Activated naive CD4-positive, alpha-beta T cell treated with anti-CD3 and anti-CD28 coated beads, Interleukin-2, amount 50 U/mL, for 72 hours (primary cell): ENCODE data around the gene GLUD1. TPM values are rescaled to one million over a fixed set of nuclear protein-coding genes. Genes with fewer than 3 reads are reported as not detected.

ENCODE experiments used
- total RNA-seq, 2 donors: library from RNA; stranded (reverse); gene quantifications; one replicate each; pipeline ENCODE4 v1.2.3, GENCODE V29; 2022

The GLUD1 gene
- total RNA-seq, 2 donors from 2014 or later, result 116 to 173 TPM

Other genes starting within 250 kb of the GLUD1 start
- gene MMRN2, start 137.2 kb downstream of the GLUD1 start, total RNA-seq, result not detected
- 1 to 10 TPM in 1 of 2 donors, not detected in 1; 1.7 TPM for gene SNCG, start 136.2 kb downstream of the GLUD1 start, total RNA-seq
- not detected for gene ADIRF, start 126.4 kb downstream of the GLUD1 start, total RNA-seq
- not detected for gene FAM25A, start 74.5 kb downstream of the GLUD1 start, total RNA-seq
- gene SHLD2, start 363 bp upstream of the GLUD1 start, total RNA-seq, result 10 to 100 TPM; 24.5 to 30.5 TPM
- gene NUTM2A, start 130.6 kb upstream of the GLUD1 start, total RNA-seq, result under 1 TPM; 0.23 to 0.49 TPM